ENCODE measurements around the gene GLP1R.
"Not testable (repeated sequence)": the region's sequence is repeated elsewhere in the genome, so short reads cannot be mapped to it uniquely, and the experiment has no call there.

The GLP1R gene

DNA sequence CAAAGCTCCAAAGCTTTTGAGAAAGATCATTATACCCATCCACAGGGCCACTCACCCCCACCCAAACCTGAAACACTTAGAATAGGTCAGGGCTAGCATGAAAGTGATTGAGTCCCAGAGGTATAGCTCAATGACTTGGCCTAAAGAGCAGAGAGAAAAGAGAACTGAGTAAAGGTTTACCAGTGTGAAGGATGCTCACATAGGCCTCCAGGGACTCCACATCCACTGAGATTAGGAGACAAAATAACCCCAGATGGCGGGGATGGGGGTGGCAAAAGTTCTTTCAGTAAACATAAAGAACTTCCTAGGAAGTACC lies 54.2 kb downstream of the GLP1R start:
- H3K4me1 Mint-ChIP-seq (ENCODE audit: low read depth): peaks cover 41% of the 10 kb centered on the region
- no peak overlapping the region for H3K27ac Mint-ChIP-seq
- H3K4me3 Mint-ChIP-seq: no peak overlapping the region
- H3K36me3 Mint-ChIP-seq (ENCODE audit: low read depth): peaks cover 50% of the 10 kb centered on the region
- H3K9me3 Mint-ChIP-seq: no peaks in the 10 kb centered on the region
- H3K27me3 Mint-ChIP-seq: no peaks in the 10 kb centered on the region
- DNase-seq: no peak

DNA sequence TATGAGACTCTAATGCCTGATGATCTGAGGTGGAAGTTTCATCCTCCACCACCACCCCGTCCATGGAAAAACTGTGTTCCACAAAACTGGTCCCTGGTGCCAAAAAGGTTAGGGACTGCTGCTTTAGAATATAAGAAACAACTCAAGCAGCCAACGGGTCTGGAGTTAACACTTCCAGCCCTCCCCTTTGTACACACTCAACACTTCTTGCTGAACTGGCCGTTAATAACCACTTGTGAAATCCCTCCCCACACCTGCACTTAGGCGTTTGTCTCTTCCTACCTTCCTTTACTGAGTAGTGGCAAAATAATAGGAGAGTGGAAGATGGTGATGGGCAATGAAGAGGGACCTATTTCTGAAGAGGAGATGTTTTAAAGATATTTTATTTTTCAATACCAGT lies 55.9 kb downstream of the GLP1R start:
- Mint-ChIP-seq H3K4me1 (ENCODE audit: low read depth) (peaks cover 52% of the 10 kb centered on the region), H3K9me3 (no peaks in the 10 kb centered on the region), H3K4me3 (no peak overlapping the region), H3K36me3 (ENCODE audit: low read depth) (peaks cover 64% of the 10 kb centered on the region), H3K27ac (no peak overlapping the region), H3K27me3 (no peaks in the 10 kb centered on the region)
- no peak for DNase-seq

DNA sequence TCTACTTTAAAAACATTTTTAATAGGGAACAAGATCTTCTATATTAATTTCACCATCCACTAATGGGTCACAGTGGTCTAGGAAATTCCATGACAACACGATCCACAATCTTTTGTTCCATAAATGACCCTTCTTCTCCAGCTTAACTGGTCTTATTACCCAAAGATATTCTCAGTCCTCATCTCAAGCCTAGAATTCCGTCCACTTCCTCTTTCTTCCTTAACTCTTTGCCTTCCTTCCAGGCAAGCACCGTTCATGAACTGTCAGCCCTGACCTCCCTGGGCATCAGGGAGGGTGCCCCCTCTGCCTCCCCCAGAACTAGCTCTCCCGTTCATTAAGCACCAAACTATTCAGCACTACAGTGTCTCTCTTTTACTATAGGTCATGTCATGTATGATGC lies 58.5 kb downstream of the GLP1R start:
- H3K27me3 Mint-ChIP-seq: no peaks in the 10 kb centered on the region
- H3K36me3 Mint-ChIP-seq (ENCODE audit: low read depth): peaks cover 82% of the 10 kb centered on the region
- H3K9me3 Mint-ChIP-seq: no peaks in the 10 kb centered on the region
- peaks cover 65% of the 10 kb centered on the region for H3K4me1 Mint-ChIP-seq (ENCODE audit: low read depth)
- H3K27ac Mint-ChIP-seq: no peak overlapping the region
- no peak for DNase-seq
- no peak overlapping the region for H3K4me3 Mint-ChIP-seq

DNA sequence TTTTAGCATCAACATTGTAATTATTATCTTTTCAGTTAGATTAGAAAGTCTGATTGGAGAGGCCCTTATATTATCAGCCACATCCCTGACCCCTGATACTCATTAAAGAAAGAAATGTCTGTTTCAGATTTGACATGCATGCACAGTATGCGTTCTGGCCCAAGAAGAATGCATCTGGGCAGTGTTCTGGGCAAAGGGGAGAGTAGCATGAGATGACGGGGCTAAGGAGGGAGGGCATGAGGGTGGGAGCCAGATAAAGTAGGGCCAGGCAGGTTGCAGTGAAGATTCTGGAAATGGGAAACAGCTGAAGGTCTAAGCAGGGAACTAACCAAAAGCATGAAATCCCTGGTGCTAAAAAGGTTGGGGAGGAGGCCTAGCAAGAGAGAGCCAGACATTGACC lies 59.1 kb downstream of the GLP1R start:
- Mint-ChIP-seq H3K27me3 (no peaks in the 10 kb centered on the region), H3K4me1 (ENCODE audit: low read depth) (peaks cover 67% of the 10 kb centered on the region), H3K4me3 (no peak overlapping the region), H3K27ac (no peak overlapping the region), H3K36me3 (ENCODE audit: low read depth) (peaks cover 82% of the 10 kb centered on the region), H3K9me3 (no peaks in the 10 kb centered on the region)
- DNase-seq: no peak

DNA sequence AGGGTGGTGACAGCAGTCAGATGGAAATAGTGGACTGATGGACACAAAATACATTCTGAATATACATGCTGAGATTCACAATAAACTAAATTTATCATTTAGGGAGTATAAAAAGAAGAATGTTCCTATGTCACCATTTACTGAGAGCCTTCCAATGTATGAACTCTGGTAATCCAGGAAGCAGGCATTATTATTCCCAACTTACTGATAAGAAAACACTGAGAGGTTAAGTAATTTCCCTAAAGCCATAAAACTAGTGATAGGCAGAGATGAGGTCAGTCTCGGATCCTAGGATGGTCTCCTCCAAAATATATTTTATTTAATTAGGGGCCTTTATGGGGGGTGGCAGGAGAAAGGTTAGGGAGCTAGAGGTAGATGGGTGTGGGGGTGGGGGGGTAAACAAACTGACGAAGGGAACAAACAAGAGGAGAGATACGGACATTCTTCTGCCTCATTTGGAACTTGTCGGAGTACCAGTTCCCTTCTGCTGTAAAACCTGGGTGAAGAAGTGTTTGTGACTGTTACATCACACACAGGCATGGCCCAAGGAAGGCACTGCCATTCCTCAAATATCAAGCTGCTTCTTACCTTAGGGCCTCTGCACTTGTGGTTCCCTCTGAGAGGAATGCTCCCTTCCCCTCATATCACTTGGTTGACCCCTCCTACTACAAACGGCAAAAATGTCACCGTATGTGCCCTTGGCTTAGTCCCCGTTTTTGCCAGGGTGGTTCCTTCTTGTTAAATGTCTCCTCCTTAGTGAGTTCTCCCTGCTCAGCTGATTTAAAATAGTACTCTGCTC lies 59.7 kb downstream of the GLP1R start:
- Mint-ChIP-seq H3K9me3 (no peaks in the 10 kb centered on the region), H3K27ac (no peak overlapping the region), H3K4me3 (no peak overlapping the region), H3K27me3 (no peaks in the 10 kb centered on the region), H3K36me3 (ENCODE audit: low read depth) (peaks cover 77% of the 10 kb centered on the region), H3K4me1 (ENCODE audit: low read depth) (peaks cover 70% of the 10 kb centered on the region)
- no peak for DNase-seq

DNA sequence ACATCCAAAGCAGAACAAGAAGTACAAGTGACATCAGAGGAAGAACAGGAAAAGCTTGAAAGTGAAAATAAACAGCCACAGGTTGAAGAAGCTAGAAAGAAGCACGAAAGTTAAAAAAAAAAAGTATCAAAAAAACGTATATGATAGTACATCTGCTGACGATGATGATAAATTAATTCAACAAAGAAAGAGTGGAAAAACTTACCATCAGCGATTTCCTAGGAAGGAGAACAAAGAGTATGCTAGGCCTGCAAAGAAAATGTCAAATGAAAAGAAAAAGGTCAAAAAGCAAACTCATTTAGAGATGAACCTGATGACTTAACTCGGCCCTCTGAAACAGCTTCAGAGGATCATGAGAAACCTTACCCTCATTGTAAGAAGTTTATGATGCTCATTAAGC lies 62.7 kb downstream of the GLP1R start:
- DNase-seq: no peak
- H3K27me3 Mint-ChIP-seq: no peaks in the 10 kb centered on the region
- H3K27ac Mint-ChIP-seq: peak overlapping the region; percentile 97
- no peaks in the 10 kb centered on the region for H3K9me3 Mint-ChIP-seq
- H3K36me3 Mint-ChIP-seq (ENCODE audit: low read depth): peaks cover 56% of the 10 kb centered on the region
- H3K4me1 Mint-ChIP-seq (ENCODE audit: low read depth): peaks cover 84% of the 10 kb centered on the region
- peak overlapping the region; percentile 78 for H3K4me3 Mint-ChIP-seq

DNA sequence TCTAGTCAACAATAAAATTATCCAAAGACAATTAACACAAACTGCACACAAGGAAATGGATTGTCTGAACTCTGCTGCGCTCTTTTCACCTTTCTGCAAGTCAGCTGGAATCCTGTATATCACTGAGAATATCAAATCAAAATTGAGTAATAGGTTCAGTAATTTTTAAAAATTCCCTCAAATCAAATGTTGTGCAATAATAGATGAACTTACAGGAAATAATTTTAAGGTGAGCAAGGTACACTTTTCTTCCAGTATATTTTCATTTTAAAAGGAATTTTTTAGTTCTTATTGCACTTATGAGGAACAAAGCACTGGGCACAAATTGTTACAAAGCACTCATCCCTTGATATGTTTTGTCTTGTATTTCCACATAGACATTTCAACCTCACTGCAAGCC lies 65.2 kb downstream of the GLP1R start:
- Mint-ChIP-seq H3K27me3 (no peaks in the 10 kb centered on the region), H3K4me1 (ENCODE audit: low read depth) (peaks cover 77% of the 10 kb centered on the region), H3K4me3 (peak overlapping the region; percentile 91), H3K9me3 (no peaks in the 10 kb centered on the region), H3K36me3 (ENCODE audit: low read depth) (peaks cover 38% of the 10 kb centered on the region), H3K27ac (peak overlapping the region; percentile 99)
- DNase-seq: no peak

DNA sequence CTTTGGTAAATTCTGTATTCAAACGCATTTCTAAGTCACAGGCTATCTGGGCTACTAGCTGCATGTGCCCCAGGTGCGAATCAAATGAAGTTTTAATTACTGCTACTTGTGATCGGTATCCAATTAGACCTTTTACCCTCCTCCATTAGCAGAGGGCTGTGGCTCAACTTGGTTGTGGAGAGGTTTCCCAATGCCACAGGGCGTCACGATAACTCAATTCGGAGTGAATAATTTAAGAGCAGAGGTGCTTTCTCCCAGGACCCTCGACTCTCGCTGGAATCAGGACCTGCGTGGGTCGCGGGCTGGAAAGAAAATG lies 65.8 kb downstream of the GLP1R start:
- Mint-ChIP-seq H3K4me3 (peak overlapping the region; percentile 91), H3K27me3 (no peaks in the 10 kb centered on the region), H3K9me3 (no peaks in the 10 kb centered on the region), H3K36me3 (ENCODE audit: low read depth) (peaks cover 32% of the 10 kb centered on the region), H3K27ac (peak overlapping the region; percentile 99), H3K4me1 (ENCODE audit: low read depth) (peaks cover 72% of the 10 kb centered on the region)
- no peak for DNase-seq

DNA sequence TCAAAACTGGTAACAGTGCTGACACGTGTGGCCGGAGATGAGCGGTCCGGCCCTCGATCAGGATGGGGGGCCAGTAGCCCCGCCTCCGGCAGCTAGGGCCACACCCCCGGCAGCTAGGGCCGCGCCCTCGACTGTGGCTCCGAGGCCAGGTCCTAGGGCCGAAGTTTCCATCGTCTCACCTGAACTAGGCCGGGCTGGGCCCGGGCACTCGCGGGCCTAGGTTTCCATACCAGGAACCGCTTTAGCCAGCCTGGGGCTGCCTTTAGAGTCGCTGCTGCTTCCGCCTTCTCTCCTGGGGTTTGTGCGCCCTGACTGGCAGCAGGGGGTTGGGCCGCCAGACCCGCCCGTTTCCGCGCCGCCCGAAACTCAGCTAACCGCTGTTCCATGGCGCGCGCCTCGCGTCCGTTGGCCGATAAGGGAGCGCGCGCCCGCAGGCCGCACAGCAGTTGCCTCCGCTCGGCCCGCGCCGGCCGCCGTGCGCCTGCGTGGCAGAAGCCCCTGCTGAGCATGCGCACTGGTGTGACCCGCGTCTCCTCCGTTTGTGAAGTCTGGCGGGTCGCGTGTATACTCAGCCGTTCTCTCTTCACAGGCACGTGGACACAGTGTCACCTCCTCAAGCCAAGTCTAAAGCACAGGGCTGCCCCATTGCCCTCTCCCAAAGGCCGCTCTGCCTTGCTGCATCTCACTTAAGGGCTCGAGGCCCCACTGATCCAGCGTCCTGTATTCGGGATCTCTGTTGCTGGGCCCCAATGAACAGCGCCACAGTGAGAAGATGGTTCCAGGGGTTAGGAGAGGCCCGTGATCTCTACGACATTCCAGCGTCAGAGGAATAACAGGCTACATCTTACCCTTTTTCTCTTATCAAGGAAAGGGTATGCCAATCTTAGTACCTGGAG lies 66.4 kb downstream of the GLP1R start, which contains the start of gene SAYSD1:
Gene SAYSD1, minus strand, starts transcription at position 483 of the 896 bp plus-strand sequence. Its CDS starts 97 bp downstream, at position 386.
- DNase-seq: peak; percentile 95
- Mint-ChIP-seq H3K4me1 (ENCODE audit: low read depth) (peaks cover 66% of the 10 kb centered on the region), H3K36me3 (ENCODE audit: low read depth) (peaks cover 26% of the 10 kb centered on the region), H3K4me3 (peak within 1 kb of the TSS; percentile 91), H3K9me3 (no peaks in the 10 kb centered on the region), H3K27ac (peak within 1 kb of the TSS; percentile 99), H3K27me3 (no peaks in the 10 kb centered on the region)

DNA sequence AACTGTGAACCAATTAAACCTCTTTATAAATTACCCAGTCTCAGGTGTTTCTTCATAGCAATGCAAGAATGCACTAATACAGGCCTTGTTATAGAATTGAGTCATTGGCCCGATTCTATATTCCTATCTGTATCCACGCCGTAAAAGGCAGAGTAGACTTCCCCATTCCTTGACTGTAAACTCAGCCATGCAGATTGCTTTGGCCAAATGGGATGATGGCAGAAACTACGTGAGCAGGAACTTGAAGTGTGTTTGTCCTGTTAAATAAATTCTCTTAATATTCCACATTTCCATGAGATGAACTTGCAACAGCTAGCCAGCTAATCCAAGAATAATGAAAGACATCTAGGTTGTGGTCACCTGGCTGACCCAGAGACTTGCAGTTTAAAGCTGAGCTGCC lies 70.3 kb downstream of the GLP1R start:
- Mint-ChIP-seq H3K36me3 (ENCODE audit: low read depth) (peaks cover 5% of the 10 kb centered on the region), H3K27ac (no peak overlapping the region), H3K4me1 (ENCODE audit: low read depth) (peaks cover 27% of the 10 kb centered on the region), H3K9me3 (no peaks in the 10 kb centered on the region), H3K27me3 (no peaks in the 10 kb centered on the region), H3K4me3 (no peak overlapping the region)
- no peak for DNase-seq

DNA sequence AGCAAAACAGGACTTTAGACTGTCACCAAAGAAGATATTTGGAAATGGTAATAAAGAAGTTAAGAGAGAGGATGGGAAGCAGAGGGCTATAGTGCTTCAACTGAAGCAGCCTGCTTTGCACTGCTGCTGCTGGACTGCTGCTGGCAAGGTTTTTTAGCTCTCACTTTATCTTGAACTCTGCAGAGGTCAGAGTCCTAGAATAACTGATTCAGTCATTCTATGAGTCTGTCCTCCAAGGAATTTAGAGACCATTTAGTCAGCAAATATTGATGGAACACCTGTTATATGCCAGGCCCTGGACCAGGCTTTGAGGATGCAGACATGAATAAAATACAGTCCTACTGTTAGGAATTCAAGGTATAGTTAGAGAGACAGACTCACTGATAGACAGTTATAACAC lies 75.5 kb downstream of the GLP1R start:
- Mint-ChIP-seq H3K27me3 (no peaks in the 10 kb centered on the region), H3K4me3 (no peak overlapping the region), H3K9me3 (no peaks in the 10 kb centered on the region), H3K36me3 (ENCODE audit: low read depth) (no peaks in the 10 kb centered on the region), H3K27ac (no peak overlapping the region), H3K4me1 (ENCODE audit: low read depth) (no peaks in the 10 kb centered on the region)
- no peak for DNase-seq

DNA sequence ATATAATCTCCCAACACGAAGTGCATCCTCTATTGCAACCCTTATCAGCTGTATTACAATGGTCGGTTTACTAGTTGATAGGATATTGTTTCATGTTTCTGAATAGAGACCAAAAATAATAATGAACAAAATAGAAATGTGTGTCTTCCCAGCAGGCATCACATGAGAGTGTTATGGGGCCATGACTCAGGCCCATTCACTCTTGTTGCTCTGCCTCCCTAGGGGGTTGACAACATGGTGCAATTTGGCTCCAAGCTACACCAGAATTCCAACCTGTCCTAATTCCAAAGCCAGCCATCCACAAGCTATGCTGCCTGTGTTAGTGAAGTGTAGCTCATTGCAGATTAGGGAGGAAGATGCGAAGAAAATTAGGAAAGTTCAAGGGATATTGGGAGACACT lies 79.5 kb downstream of the GLP1R start:
- H3K9me3 Mint-ChIP-seq: no peaks in the 10 kb centered on the region
- H3K36me3 Mint-ChIP-seq (ENCODE audit: low read depth): no peaks in the 10 kb centered on the region
- no peaks in the 10 kb centered on the region for H3K4me1 Mint-ChIP-seq (ENCODE audit: low read depth)
- no peak overlapping the region for H3K4me3 Mint-ChIP-seq
- H3K27ac Mint-ChIP-seq: no peak overlapping the region
- no peak for DNase-seq
- H3K27me3 Mint-ChIP-seq: peaks cover 4% of the 10 kb centered on the region

DNA sequence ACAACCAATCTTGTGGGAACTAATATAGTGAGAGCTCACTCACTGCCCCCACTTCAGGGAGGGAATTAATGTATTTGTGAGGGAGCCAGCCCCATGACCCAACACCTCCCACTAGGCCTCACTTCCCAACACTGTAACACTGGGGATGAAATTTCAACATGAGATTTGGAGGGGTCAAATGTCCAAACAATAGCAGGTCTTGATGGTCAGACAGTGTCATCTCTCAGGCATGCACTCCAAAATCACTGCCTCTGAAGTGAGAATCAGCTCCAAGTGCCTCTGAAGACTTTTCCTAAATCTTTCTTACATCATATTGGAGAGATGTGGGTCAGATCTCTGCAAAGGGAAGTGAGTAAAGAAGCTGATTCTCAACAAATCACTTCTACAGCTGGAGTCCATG lies 80.3 kb downstream of the GLP1R start:
- DNase-seq: no peak
- Mint-ChIP-seq H3K4me1 (ENCODE audit: low read depth) (no peaks in the 10 kb centered on the region), H3K27me3 (peaks cover 4% of the 10 kb centered on the region), H3K27ac (no peak overlapping the region), H3K4me3 (no peak overlapping the region), H3K36me3 (ENCODE audit: low read depth) (no peaks in the 10 kb centered on the region), H3K9me3 (no peaks in the 10 kb centered on the region)

DNA sequence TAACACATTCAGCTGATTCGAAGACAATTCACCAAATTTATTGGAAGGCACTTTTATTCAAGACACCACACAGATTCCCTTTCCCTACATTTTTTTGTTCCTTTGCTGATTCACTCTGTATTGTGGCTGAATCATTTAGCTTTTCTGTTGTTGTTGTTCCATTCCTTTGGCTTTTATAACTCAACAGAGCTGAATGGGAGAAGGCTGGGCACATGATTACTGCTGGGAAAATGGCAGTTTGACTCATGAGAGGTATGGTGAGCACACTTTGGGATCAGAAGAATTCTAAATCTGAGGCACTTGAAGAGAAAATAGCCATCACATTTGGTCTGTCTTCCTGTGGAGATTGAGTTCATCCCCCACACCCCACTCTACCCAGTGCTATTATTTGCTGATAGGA lies 82.1 kb downstream of the GLP1R start:
- no peak overlapping the region for H3K4me3 Mint-ChIP-seq

DNA sequence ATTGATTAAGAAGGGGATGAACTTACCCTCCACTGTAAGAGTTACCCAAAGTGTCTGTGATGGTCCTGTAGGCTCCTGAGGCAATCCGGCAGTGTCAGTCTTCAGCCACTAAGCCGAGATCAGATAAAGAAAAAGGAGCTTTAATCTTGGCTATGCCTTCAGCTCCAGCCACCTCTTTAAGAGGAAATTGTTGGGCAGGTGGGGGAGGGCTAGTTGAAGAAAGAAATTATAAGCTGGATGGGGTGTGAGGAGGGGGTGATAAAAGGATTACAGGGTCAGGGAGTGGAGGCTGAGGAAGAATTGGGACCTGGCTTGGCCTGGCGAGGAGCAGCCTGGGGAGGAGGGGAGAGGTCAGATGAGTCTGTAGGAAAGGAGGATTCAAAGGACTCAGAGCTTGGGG lies 86.2 kb downstream of the GLP1R start:
- DNase-seq; H3K27ac Mint-ChIP-seq; H3K36me3 Mint-ChIP-seq (ENCODE audit: low read depth); H3K4me1 Mint-ChIP-seq (ENCODE audit: low read depth); H3K4me3 Mint-ChIP-seq: not testable (repeated sequence)
- Mint-ChIP-seq H3K9me3 (peaks cover 10% of the 10 kb centered on the region), H3K27me3 (peaks cover 16% of the 10 kb centered on the region)

More for the DNA sequence above, 82.1 kb downstream of the GLP1R start:
- Mint-ChIP-seq H3K4me1 (ENCODE audit: low read depth) (no peaks in the 10 kb centered on the region), H3K27ac (no peak overlapping the region), H3K9me3 (no peaks in the 10 kb centered on the region), H3K27me3 (peaks cover 4% of the 10 kb centered on the region), H3K36me3 (ENCODE audit: low read depth) (no peaks in the 10 kb centered on the region)
- DNase-seq: no peak

All from activated T-cell treated with anti-CD3 and anti-CD28 coated beads, Interleukin-2, amount 50 U/mL, for 24 hours (primary cell).